ENCODE results near the gene CCDC13. TPM values are rescaled to one million over a fixed set of nuclear protein-coding genes. Genes with fewer than 3 reads are reported as not detected.

The CCDC13 gene
- total RNA-seq: 0.14 and 0.59 TPM in 2 replicates

GRCh38 chr3:42772670-42773408 is at the start of gene CCDC13:
CCDC13 (minus strand) TSS chr3:42773253; CDS start chr3:42758345, 14,908 bp downstream.

GRCh38 chr3:42809202-42809601 is 36.1 kb upstream of the CCDC13 start, which contains the start of gene ACKR2:
ACKR2 (plus strand) TSS chr3:42809445; CDS start chr3:42864503, 55,058 bp downstream.

GRCh38 chr3:42804106-42804830 is 31.2 kb upstream of the CCDC13 start, which contains the start of gene HIGD1A:
HIGD1A (minus strand) TSS chr3:42804490; CDS start chr3:42794253, 10,237 bp downstream.

Other genes with a start within 250 kb of the CCDC13 start
- gene SEC22C, start 191.3 kb downstream of the CCDC13 start, total RNA-seq: 52.3 and 57.9 TPM in 2 replicates
- 13.3 and 15.7 TPM in 2 replicates for gene SS18L2, start 182.4 kb downstream of the CCDC13 start, total RNA-seq
- gene NKTR, start 172.6 kb downstream of the CCDC13 start, total RNA-seq: 60.9 and 76.0 TPM in 2 replicates
- gene ZBTB47, start 119.6 kb downstream of the CCDC13 start, total RNA-seq: 31.8 and 33.4 TPM in 2 replicates
- not detected in 2 replicates for gene KLHL40, start 87.7 kb downstream of the CCDC13 start, total RNA-seq
- not detected in 2 replicates for gene HHATL, start 70.5 kb downstream of the CCDC13 start, total RNA-seq
- 178 and 185 TPM in 2 replicates for gene HIGD1A, start 31.2 kb upstream of the CCDC13 start, total RNA-seq
- not detected in 2 replicates for gene ACKR2, start 36.2 kb upstream of the CCDC13 start, total RNA-seq
- not detected in 2 replicates for gene CYP8B1, start 102.6 kb upstream of the CCDC13 start, total RNA-seq
- gene ZNF662, start 132.9 kb upstream of the CCDC13 start, total RNA-seq: 1.1 and 1.2 TPM in 2 replicates
- 1.5 and 1.8 TPM in 2 replicates for gene GASK1A, start 206.1 kb upstream of the CCDC13 start, total RNA-seq

All from smooth muscle cell of the umbilical artery (primary cell).